LNCaP clone FGC (cell line): ENCODE data around the gene NR1H4.

Source experiments
- DNase-seq: peaks from one replicate; pipeline ENCODE4 v3.0.0-alpha.2; 2011; ENCODE audit warnings: low read depth
- H3K4me3 ChIP-seq: 2 replicates; pipeline ENCODE4 v1.5.1; 2011; ENCODE audit warnings: mild to moderate bottlenecking, low read depth, low read length, control low read depth
- TF ChIP-seq, protein P1 (sequence below): IDR thresholded peaks from 2 replicates; pipeline ENCODE4 v1.5.1; 2012; ENCODE audit warnings: mild to moderate bottlenecking; ENCODE audit not compliant: control insufficient read depth, insufficient read depth; ENCODE audit errors: extremely low read depth

Gene NR1H4

DNA sequence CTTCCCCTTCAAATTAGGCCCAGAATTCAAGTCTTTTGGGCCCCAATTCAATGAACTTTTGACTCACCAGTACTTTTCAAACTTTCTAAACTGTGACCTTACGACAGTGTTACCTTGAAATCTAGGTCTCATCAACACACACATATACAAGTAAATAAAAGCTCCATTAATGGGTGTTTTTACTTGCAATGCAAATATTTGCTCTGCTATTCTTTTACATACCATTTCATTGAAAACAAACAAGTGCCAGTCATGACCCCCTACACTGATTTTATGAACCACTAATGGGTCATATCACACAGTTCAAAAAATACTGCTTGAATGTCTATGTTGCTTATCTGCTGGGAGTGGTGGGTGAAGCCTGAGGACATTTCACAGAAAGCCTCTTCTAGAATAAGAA, 9.1 kb upstream of the NR1H4 start:
- H3K4me3 ChIP-seq = no peak overlapping the region
- DNase-seq = no peak
- TF ChIP-seq, protein P1, sequence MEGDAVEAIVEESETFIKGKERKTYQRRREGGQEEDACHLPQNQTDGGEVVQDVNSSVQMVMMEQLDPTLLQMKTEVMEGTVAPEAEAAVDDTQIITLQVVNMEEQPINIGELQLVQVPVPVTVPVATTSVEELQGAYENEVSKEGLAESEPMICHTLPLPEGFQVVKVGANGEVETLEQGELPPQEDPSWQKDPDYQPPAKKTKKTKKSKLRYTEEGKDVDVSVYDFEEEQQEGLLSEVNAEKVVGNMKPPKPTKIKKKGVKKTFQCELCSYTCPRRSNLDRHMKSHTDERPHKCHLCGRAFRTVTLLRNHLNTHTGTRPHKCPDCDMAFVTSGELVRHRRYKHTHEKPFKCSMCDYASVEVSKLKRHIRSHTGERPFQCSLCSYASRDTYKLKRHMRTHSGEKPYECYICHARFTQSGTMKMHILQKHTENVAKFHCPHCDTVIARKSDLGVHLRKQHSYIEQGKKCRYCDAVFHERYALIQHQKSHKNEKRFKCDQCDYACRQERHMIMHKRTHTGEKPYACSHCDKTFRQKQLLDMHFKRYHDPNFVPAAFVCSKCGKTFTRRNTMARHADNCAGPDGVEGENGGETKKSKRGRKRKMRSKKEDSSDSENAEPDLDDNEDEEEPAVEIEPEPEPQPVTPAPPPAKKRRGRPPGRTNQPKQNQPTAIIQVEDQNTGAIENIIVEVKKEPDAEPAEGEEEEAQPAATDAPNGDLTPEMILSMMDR = no peak

DNA sequence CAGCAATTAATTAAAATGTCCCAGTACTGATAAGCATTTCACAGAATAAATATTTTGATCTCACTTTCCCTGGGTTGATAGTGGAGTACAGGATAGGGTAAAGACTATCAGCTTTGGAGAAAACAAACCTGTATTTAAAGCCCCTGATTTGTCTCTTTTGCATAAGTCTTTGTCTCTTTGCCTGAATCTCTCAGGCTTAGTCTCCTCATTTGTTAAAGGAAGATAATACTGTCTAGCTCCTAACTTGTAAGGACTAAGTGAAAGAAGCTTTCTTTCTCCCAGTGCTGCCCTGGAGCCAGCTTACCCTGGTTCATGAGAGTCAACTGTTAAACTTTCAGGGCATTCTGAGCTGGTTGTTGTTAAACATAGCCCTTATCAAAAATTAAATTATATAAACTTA, 5.5 kb upstream of the NR1H4 start:
- TF ChIP-seq, protein P1 = no peak
- DNase-seq = no peak
- H3K4me3 ChIP-seq = no peak overlapping the region

- no peak for DNase-seq
- H3K4me3 ChIP-seq = no peak overlapping the region
- TF ChIP-seq, protein P1 = no peak
These were observed 1.3 kb upstream of the NR1H4 start for GRCh38 chr12:100472325-100472724.

DNA sequence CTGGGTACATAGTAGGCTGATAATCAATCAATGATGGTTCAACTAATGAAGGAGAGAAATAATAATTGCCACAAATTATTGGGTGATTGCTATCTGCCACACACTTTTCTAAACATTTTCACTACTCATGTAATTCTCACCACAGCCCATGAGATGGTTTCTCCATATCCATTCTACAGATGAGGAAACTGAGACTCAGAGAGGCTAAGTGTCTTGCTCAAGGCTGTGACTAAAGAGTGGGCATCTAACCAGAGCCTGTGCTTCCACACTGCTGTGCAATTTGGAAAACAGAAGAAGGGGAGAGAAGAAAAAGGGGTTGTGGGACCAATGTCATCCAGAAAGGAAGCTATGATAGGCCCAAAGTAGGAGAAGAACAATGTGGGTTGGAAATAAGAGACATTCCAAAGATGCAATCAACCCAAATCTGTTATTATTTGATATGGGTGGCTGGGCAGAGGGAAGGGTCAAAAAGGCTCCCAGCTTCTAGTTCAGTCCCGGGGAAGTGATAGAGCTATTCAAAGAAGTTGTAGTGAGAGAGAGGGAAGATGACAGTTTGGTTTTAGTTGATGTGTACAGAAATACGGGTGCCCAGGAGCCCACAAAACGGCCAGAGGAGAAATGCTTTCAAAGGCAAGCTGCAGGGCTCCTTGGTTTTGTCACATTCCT, 483 bp upstream of the NR1H4 start:
- TF ChIP-seq, protein P1 = no peak
- DNase-seq = no peak
- H3K4me3 ChIP-seq = no peak overlapping the region

DNA sequence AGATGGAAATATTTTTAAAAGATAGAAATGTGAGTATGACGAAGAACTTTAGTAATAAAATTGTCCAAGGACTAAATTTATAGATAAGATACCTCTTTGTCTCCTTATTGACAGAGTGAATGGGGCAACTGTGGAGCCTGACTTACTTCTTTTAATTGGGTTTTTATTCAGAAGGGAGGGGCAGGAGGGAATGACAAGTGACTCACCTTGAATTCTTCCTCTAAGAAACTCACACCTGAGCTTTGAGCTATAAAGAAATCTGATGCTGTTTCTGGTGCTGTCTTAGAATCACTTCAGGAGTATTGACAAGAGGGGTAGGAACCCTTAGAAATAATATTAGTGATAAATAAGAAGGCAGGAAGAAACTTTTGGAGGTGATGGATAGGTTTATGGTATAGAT, 951 bp downstream of the NR1H4 start:
- DNase-seq = no peak

GRCh38 chr12:100476013-100476751, 2.5 kb downstream of the NR1H4 start:
- TF ChIP-seq, protein P1 = no peak
- no peak overlapping the region for H3K4me3 ChIP-seq
- DNase-seq = no peak

More for the DNA sequence above, 951 bp downstream of the NR1H4 start:
- TF ChIP-seq, protein P1 = no peak
- H3K4me3 ChIP-seq = no peak overlapping the region
